IPS-15b (cell line): ENCODE results near the gene KMT5B.

Experiments
- H3K27me3 ChIP-seq: one replicate; pipeline ENCODE4 v1.6.1; 2013; ENCODE audit warnings: low read length; ENCODE audit not compliant: control insufficient read depth, insufficient read depth
- H3K36me3 ChIP-seq: one replicate; pipeline ENCODE4 v1.6.1; 2013; ENCODE audit warnings: low read length; ENCODE audit not compliant: control insufficient read depth, insufficient read depth
- H3K4me1 ChIP-seq: one replicate; pipeline ENCODE4 v1.6.1; 2013; ENCODE audit warnings: mild to moderate bottlenecking, low read length; ENCODE audit not compliant: control insufficient read depth, insufficient read depth
- H3K4me3 ChIP-seq: one replicate; pipeline ENCODE4 v1.5.1; 2013; ENCODE audit warnings: low read depth, low read length
- H3K9ac ChIP-seq: one replicate; pipeline ENCODE4 v1.6.1; 2013; ENCODE audit warnings: low read depth, mild to moderate bottlenecking, low read length
- H3K9me3 ChIP-seq: one replicate; pipeline ENCODE4 v1.6.1; 2013; ENCODE audit warnings: mild to moderate bottlenecking, low read length; ENCODE audit not compliant: control insufficient read depth, insufficient read depth

Gene KMT5B

GRCh38 chr11:68213135-68213515, at the start of gene KMT5B:
KMT5B (minus strand) TSS chr11:68213296; CDS start chr11:68190076, 23,220 bp downstream.
- H3K9ac ChIP-seq: peak within 1 kb of the TSS; percentile 95
- H3K4me1 ChIP-seq: peaks cover 9% of the 10 kb centered on the region
- peak within 1 kb of the TSS; percentile 96 for H3K4me3 ChIP-seq

GRCh38 chr11:68262544-68262827, 49.4 kb upstream of the KMT5B start:
- Histone ChIP-seq H3K27me3 (peaks cover 2% of the 10 kb centered on the region), H3K36me3 (peaks cover 45% of the 10 kb centered on the region), H3K9me3 (no peaks in the 10 kb centered on the region), H3K4me1 (no peaks in the 10 kb centered on the region), H3K4me3 (no peak overlapping the region), H3K9ac (no peak overlapping the region)

More at GRCh38 chr11:68213135-68213515, at the start of gene KMT5B:
- no peaks in the 10 kb centered on the region for H3K9me3 ChIP-seq
- no peaks in the 10 kb centered on the region for H3K36me3 ChIP-seq
- H3K27me3 ChIP-seq: peaks cover 12% of the 10 kb centered on the region

- H3K4me3 ChIP-seq: no peak overlapping the region
- no peak overlapping the region for H3K9ac ChIP-seq
- no peaks in the 10 kb centered on the region for H3K9me3 ChIP-seq
- H3K4me1 ChIP-seq: no peaks in the 10 kb centered on the region
- H3K36me3 ChIP-seq: peaks cover 39% of the 10 kb centered on the region
- peaks cover 2% of the 10 kb centered on the region for H3K27me3 ChIP-seq
Measured at GRCh38 chr11:68261749-68262543, 48.9 kb upstream of the KMT5B start.

GRCh38 chr11:68261006-68261405, 47.9 kb upstream of the KMT5B start:
- H3K4me1 ChIP-seq: peaks cover 2% of the 10 kb centered on the region
- peaks cover 2% of the 10 kb centered on the region for H3K27me3 ChIP-seq
- no peak overlapping the region for H3K4me3 ChIP-seq
- no peaks in the 10 kb centered on the region for H3K9me3 ChIP-seq
- peaks cover 35% of the 10 kb centered on the region for H3K36me3 ChIP-seq
- no peak overlapping the region for H3K9ac ChIP-seq

GRCh38 chr11:68260484-68260883, 47.4 kb upstream of the KMT5B start:
- Histone ChIP-seq H3K4me3 (no peak overlapping the region), H3K9ac (no peak overlapping the region), H3K36me3 (peaks cover 32% of the 10 kb centered on the region), H3K27me3 (peaks cover 2% of the 10 kb centered on the region), H3K4me1 (peaks cover 2% of the 10 kb centered on the region), H3K9me3 (no peaks in the 10 kb centered on the region)

- no peak overlapping the region for H3K4me3 ChIP-seq
- no peak overlapping the region for H3K9ac ChIP-seq
- peaks cover 2% of the 10 kb centered on the region for H3K4me1 ChIP-seq
- H3K9me3 ChIP-seq: no peaks in the 10 kb centered on the region
- H3K27me3 ChIP-seq: peaks cover 2% of the 10 kb centered on the region
- H3K36me3 ChIP-seq: peaks cover 25% of the 10 kb centered on the region
Measured at GRCh38 chr11:68259122-68259959, 46.2 kb upstream of the KMT5B start.

GRCh38 chr11:68258363-68258765, 45.3 kb upstream of the KMT5B start:
- Histone ChIP-seq H3K9me3 (no peaks in the 10 kb centered on the region), H3K27me3 (peaks cover 2% of the 10 kb centered on the region), H3K36me3 (peaks cover 19% of the 10 kb centered on the region), H3K4me1 (peaks cover 2% of the 10 kb centered on the region), H3K4me3 (no peak overlapping the region), H3K9ac (no peak overlapping the region)

GRCh38 chr11:68257477-68258362, 44.6 kb upstream of the KMT5B start:
- peaks cover 2% of the 10 kb centered on the region for H3K27me3 ChIP-seq
- no peak overlapping the region for H3K9ac ChIP-seq
- H3K9me3 ChIP-seq: no peaks in the 10 kb centered on the region
- no peak overlapping the region for H3K4me3 ChIP-seq
- peaks cover 13% of the 10 kb centered on the region for H3K36me3 ChIP-seq
- peaks cover 2% of the 10 kb centered on the region for H3K4me1 ChIP-seq

GRCh38 chr11:68256331-68256741, 43.2 kb upstream of the KMT5B start:
- no peak overlapping the region for H3K9ac ChIP-seq
- H3K27me3 ChIP-seq: peaks cover 2% of the 10 kb centered on the region
- peaks cover 2% of the 10 kb centered on the region for H3K4me1 ChIP-seq
- no peaks in the 10 kb centered on the region for H3K36me3 ChIP-seq
- H3K4me3 ChIP-seq: no peak overlapping the region
- no peaks in the 10 kb centered on the region for H3K9me3 ChIP-seq

GRCh38 chr11:68255526-68255925, 42.4 kb upstream of the KMT5B start:
- H3K4me1 ChIP-seq: peaks cover 2% of the 10 kb centered on the region
- H3K36me3 ChIP-seq: no peaks in the 10 kb centered on the region
- no peaks in the 10 kb centered on the region for H3K9me3 ChIP-seq
- H3K9ac ChIP-seq: no peak overlapping the region
- peaks cover 2% of the 10 kb centered on the region for H3K27me3 ChIP-seq
- no peak overlapping the region for H3K4me3 ChIP-seq

- Histone ChIP-seq H3K9ac (no peak overlapping the region), H3K9me3 (no peaks in the 10 kb centered on the region), H3K27me3 (peaks cover 2% of the 10 kb centered on the region), H3K36me3 (no peaks in the 10 kb centered on the region), H3K4me3 (no peak overlapping the region), H3K4me1 (peaks cover 2% of the 10 kb centered on the region)
Measured at GRCh38 chr11:68254421-68254820, 41.3 kb upstream of the KMT5B start.
